GM12874 (cell line): ENCODE data around the gene LRRC49.

ENCODE experiments used
- CTCF ChIP-seq: IDR thresholded peaks from 2 replicates; pipeline ENCODE4 v1.5.1; 2011; ENCODE audit warnings: low read depth, mild to moderate bottlenecking, control low read depth, low read length, moderate library complexity; ENCODE audit not compliant: insufficient read depth

Gene LRRC49

GRCh38 chr15:70892002-70892911, at the start of gene LRRC49, which contains the start of gene THAP10:
LRRC49 (plus strand) TSS chr15:70892826; CDS start chr15:70892895, 69 bp downstream.
THAP10 (minus strand) TSS chr15:70892433; CDS start chr15:70892272, 161 bp downstream.
- TF ChIP-seq CTCF, result no peak

- TF ChIP-seq CTCF, result no peak
These were observed 46.8 kb upstream of the LRRC49 start for GRCh38 chr15:70845602-70846360.

- TF ChIP-seq CTCF, result no peak
These were observed 40.7 kb upstream of the LRRC49 start for GRCh38 chr15:70851889-70852288.

GRCh38 chr15:70852501-70853317, 39.9 kb upstream of the LRRC49 start:
- no peak for TF ChIP-seq CTCF

- no peak for TF ChIP-seq CTCF
These were observed 39.2 kb upstream of the LRRC49 start for GRCh38 chr15:70853318-70853972.

- TF ChIP-seq CTCF, result no peak
These were observed 38.5 kb upstream of the LRRC49 start, which contains the start of gene LARP6 for GRCh38 chr15:70853973-70854665. LARP6 (minus strand) TSS chr15:70854157; CDS start chr15:70854088, 69 bp downstream.
